Neural progenitor cell (in vitro differentiated cells): Measurements from ENCODE around the gene UNC45A.

ENCODE experiments used
- EZH2 ChIP-seq: fragments of 200-600 bp; sonication (generic); IDR thresholded peaks from 2 replicates; pipeline ENCODE4 v1.6.1; 2017; ENCODE audit warnings: antibody characterized with exemption, mild to moderate bottlenecking, moderate library complexity
- EZH2phosphoT487 ChIP-seq: fragments of 200-600 bp; sonication (generic); IDR thresholded peaks from 2 replicates; pipeline ENCODE4 v1.6.1; 2017; ENCODE audit warnings: antibody characterized with exemption
- TF ChIP-seq, protein P1 (sequence below): fragments of 200-600 bp; sonication (generic); IDR thresholded peaks from 2 replicates; pipeline ENCODE4 v1.5.1; 2017; ENCODE audit warnings: antibody characterized with exemption, mild to moderate bottlenecking

GRCh38 chr15:90987561-90988141 lies 52.6 kb downstream of the UNC45A start:
- TF ChIP-seq, protein P1, sequence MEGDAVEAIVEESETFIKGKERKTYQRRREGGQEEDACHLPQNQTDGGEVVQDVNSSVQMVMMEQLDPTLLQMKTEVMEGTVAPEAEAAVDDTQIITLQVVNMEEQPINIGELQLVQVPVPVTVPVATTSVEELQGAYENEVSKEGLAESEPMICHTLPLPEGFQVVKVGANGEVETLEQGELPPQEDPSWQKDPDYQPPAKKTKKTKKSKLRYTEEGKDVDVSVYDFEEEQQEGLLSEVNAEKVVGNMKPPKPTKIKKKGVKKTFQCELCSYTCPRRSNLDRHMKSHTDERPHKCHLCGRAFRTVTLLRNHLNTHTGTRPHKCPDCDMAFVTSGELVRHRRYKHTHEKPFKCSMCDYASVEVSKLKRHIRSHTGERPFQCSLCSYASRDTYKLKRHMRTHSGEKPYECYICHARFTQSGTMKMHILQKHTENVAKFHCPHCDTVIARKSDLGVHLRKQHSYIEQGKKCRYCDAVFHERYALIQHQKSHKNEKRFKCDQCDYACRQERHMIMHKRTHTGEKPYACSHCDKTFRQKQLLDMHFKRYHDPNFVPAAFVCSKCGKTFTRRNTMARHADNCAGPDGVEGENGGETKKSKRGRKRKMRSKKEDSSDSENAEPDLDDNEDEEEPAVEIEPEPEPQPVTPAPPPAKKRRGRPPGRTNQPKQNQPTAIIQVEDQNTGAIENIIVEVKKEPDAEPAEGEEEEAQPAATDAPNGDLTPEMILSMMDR, result no peak
- TF ChIP-seq EZH2phosphoT487 (no peak), EZH2 (no peak)
